Measurements from ENCODE around the gene FBXO48.
"Not testable (repeated sequence)": the region's sequence is repeated elsewhere in the genome, so short reads cannot be mapped to it uniquely, and the experiment has no call there.

Gene FBXO48

GRCh38 chr2:68446425-68446824 is 20.7 kb downstream of the FBXO48 start:
- POLR2A ChIA-PET; H3K9me3 ChIP-seq (ENCODE audit: control insufficient read depth, insufficient read depth, low read depth, low read length); CTCF ChIA-PET; H3K36me3 ChIP-seq (ENCODE audit: control insufficient read depth in 2 of 2, insufficient read depth in 1 of 2, low read length in 2 of 2); H3K27ac ChIP-seq (ENCODE audit: extremely low read depth, low read depth, low read length); H3K4me3 ChIP-seq (ENCODE audit: low read depth, low read length); H3K4me1 ChIP-seq (ENCODE audit: control insufficient read depth, insufficient read depth, low read length): not testable (repeated sequence)
- 0 out of 2 replicates have a peak, but pooled peaks have one; percentile 28 for TF ChIP-seq SCRT2 (tag by site-specific recombination; IDR thresholded peaks at IDR 0.05)

GRCh38 chr2:68441994-68442322 is 25.1 kb downstream of the FBXO48 start:
- H3K4me1 ChIP-seq (ENCODE audit: control insufficient read depth, insufficient read depth, low read length): peaks cover 2% of the 10 kb centered on the region; the same call in 1 of the 2 replicates
- TF ChIP-seq GLIS2 (tag by site-specific recombination; IDR thresholded peaks at IDR 0.05): no peak
- TF ChIP-seq SCRT2 (tag by site-specific recombination; IDR thresholded peaks at IDR 0.05): no peak
- no peak for TF ChIP-seq ZNF785 (tag by site-specific recombination; IDR thresholded peaks at IDR 0.05)
- TF ChIP-seq ZNF223 (tag by site-specific recombination; IDR thresholded peaks at IDR 0.05): no peak
- TF ChIP-seq ZBTB49 (tag by site-specific recombination; IDR thresholded peaks at IDR 0.05; ENCODE audit: low read depth): no peak
- TF ChIP-seq ZNF416 (tag by site-specific recombination; IDR thresholded peaks at IDR 0.05): no peak
- TF ChIP-seq ZNF621 (tag by site-specific recombination; IDR thresholded peaks at IDR 0.05): no peak
- H3K9me3 ChIP-seq (ENCODE audit: control insufficient read depth, insufficient read depth, low read depth, low read length): no peaks in the 10 kb centered on the region
- no peak overlapping the region for H3K4me3 ChIP-seq (ENCODE audit: low read depth, low read length)
- ChIA-PET POLR2A (interaction anchor here (1.6 kb wide), 1 partner anchor 25 kb away, joined by 3 read pairs; the partner anchor contains the start of genes APLF and FBXO48), CTCF (interaction anchor here (0.6 to 4.0 kb wide), 39 partner anchors 10 to 516 kb away, joined by 3 to 30 read pairs (median 3); partner anchors contain the start of gene PLEK)
- H3K27ac ChIP-seq (ENCODE audit: extremely low read depth, low read depth, low read length): no peak overlapping the region
- no peaks in the 10 kb centered on the region for H3K36me3 ChIP-seq (ENCODE audit: control insufficient read depth in 2 of 2, insufficient read depth in 1 of 2, low read length in 2 of 2)

GRCh38 chr2:68441179-68441993 is 25.7 kb downstream of the FBXO48 start:
- Histone ChIP-seq H3K27ac (ENCODE audit: extremely low read depth, low read depth, low read length) (no peak overlapping the region), H3K4me3 (ENCODE audit: low read depth, low read length) (no peak overlapping the region)
- TF ChIP-seq ZFHX2 (tag by site-specific recombination; conservative IDR thresholded peaks at IDR 0.05): no peak
- TF ChIP-seq ZNF654 (tag by site-specific recombination; IDR thresholded peaks at IDR 0.05; ENCODE audit: low read depth): peak; percentile 84
- no peak for TF ChIP-seq ZNF791 (tag by site-specific recombination; IDR thresholded peaks at IDR 0.05)
- no peak for TF ChIP-seq ZNF266 (tag by site-specific recombination; IDR thresholded peaks at IDR 0.05; ENCODE audit: low read depth)
- no peak for TF ChIP-seq KLF16 (tag by site-specific recombination; IDR thresholded peaks at IDR 0.05)
- no peak for TF ChIP-seq ZNF146 (tag by site-specific recombination; IDR thresholded peaks at IDR 0.05)
- TF ChIP-seq CTCF (tag by site-specific recombination; IDR thresholded peaks at IDR 0.05): peak; percentile 85
- TF ChIP-seq ZNF660 (tag by site-specific recombination; IDR thresholded peaks at IDR 0.05): peak; percentile 39; the same call in 1 of the 2 replicates
- no peak for TF ChIP-seq ZBTB21 (tag by site-specific recombination; IDR thresholded peaks at IDR 0.05)
- no peak for TF ChIP-seq GLIS2 (tag by site-specific recombination; IDR thresholded peaks at IDR 0.05)
- no peak for TF ChIP-seq KLF17 (tag by site-specific recombination; IDR thresholded peaks at IDR 0.05)
- TF ChIP-seq ZBTB17 (tag by site-specific recombination; IDR thresholded peaks at IDR 0.05): 0 out of 2 replicates have a peak, but pooled peaks have one; percentile 17
- no peak for TF ChIP-seq KLF9 (tag by site-specific recombination; IDR thresholded peaks at IDR 0.05; ENCODE audit: low read depth)
- TF ChIP-seq SP7 (tag by site-specific recombination; IDR thresholded peaks at IDR 0.05): no peak
- TF ChIP-seq ZNF830 (tag by site-specific recombination; IDR thresholded peaks at IDR 0.05; ENCODE audit: low read depth): no peak

More at GRCh38 chr2:68441179-68441993, 25.7 kb downstream of the FBXO48 start:
- ChIA-PET CTCF (interaction anchor here (0.6 to 4.0 kb wide), 50 partner anchors 9 to 515 kb away, joined by 3 to 30 read pairs (median 3); partner anchors contain the start of gene PLEK), POLR2A (interaction anchor here (1.6 kb wide), 1 partner anchor 25 kb away, joined by 3 read pairs; the partner anchor contains the start of genes APLF and FBXO48)
- peaks cover 2% of the 10 kb centered on the region; the same call in 1 of the 2 replicates for H3K4me1 ChIP-seq (ENCODE audit: control insufficient read depth, insufficient read depth, low read length)
- no peaks in the 10 kb centered on the region for H3K36me3 ChIP-seq (ENCODE audit: control insufficient read depth in 2 of 2, insufficient read depth in 1 of 2, low read length in 2 of 2)
- no peaks in the 10 kb centered on the region for H3K9me3 ChIP-seq (ENCODE audit: control insufficient read depth, insufficient read depth, low read depth, low read length)

Measured in HEK293 (cell line).